SK-N-SH treated with all-trans-retinoic acid at 6 μM for 48 hours (cell line): ENCODE measurements around the gene TGFBR3.

Experiments
- ATAC-seq: fragments of 200-7000 bp; cut with Tn5 transposase; 3 replicates; pipeline ENCODE4 v1.9.1; 2020; ENCODE audit warnings: mild to moderate bottlenecking, moderate library complexity
- ARNTL ChIP-seq: fragments of 450-650 bp; formaldehyde crosslinking; IDR thresholded peaks from 2 replicates; pipeline ENCODE4 v1.5.0; 2020; ENCODE audit warnings: low read depth, mild to moderate bottlenecking, moderate library complexity, borderline replicate concordance
- BACH2 ChIP-seq: fragments of 250-450 bp; sonication (Bioruptor Pico); IDR thresholded peaks from 2 replicates; pipeline ENCODE4 v1.9.0; 2021; ENCODE audit warnings: mild to moderate bottlenecking, borderline replicate concordance
- CSDC2 ChIP-seq: fragments of 250-450 bp; sonication (Bioruptor Pico); IDR thresholded peaks from 2 replicates; pipeline ENCODE4 v1.5.0; 2020; ENCODE audit warnings: mild to moderate bottlenecking, moderate library complexity
- CSRNP3 ChIP-seq: fragments of 250-450 bp; sonication (Bioruptor Pico); IDR thresholded peaks from 2 replicates; pipeline ENCODE4 v1.5.1; 2021; ENCODE audit warnings: mild to moderate bottlenecking, moderate library complexity
- ESRRG ChIP-seq: fragments of 250-450 bp; sonication (Bioruptor Pico); IDR thresholded peaks from 2 replicates; pipeline ENCODE4 v1.6.1; 2021; ENCODE audit warnings: mild to moderate bottlenecking
- GLIS3 ChIP-seq: fragments of 250-450 bp; sonication (Bioruptor Pico); IDR thresholded peaks from 2 replicates; pipeline ENCODE4 v1.5.0; 2020; ENCODE audit warnings: mild to moderate bottlenecking, moderate library complexity
- ISL1 ChIP-seq: fragments of 250-450 bp; sonication (Bioruptor Pico); IDR thresholded peaks from 2 replicates; pipeline ENCODE4 v2.1.2; 2022; ENCODE audit warnings: mild to moderate bottlenecking, moderate library complexity
- OSR1 ChIP-seq: fragments of 250-450 bp; sonication (Bioruptor Pico); IDR thresholded peaks from 2 replicates; pipeline ENCODE4 v1.8.0; 2022; ENCODE audit warnings: moderate library complexity, mild to moderate bottlenecking, inconsistent platforms
- PATZ1 ChIP-seq: fragments of 250-450 bp; sonication (Bioruptor Pico); IDR thresholded peaks from 2 replicates; pipeline ENCODE4 v1.8.0; 2020; ENCODE audit warnings: mild to moderate bottlenecking, moderate library complexity, borderline replicate concordance
- PPARA ChIP-seq: fragments of 250-450 bp; sonication (Bioruptor Pico); IDR thresholded peaks from 2 replicates; pipeline ENCODE4 v1.5.0; 2020; ENCODE audit warnings: mild to moderate bottlenecking, borderline replicate concordance
- RARB ChIP-seq: fragments of 250-450 bp; sonication (Bioruptor Pico); IDR thresholded peaks from 2 replicates; pipeline ENCODE4 v1.8.0; 2021; ENCODE audit warnings: mild to moderate bottlenecking, moderate library complexity
- SNAI2 ChIP-seq: fragments of 250-450 bp; sonication (Bioruptor Pico); IDR thresholded peaks from 2 replicates; pipeline ENCODE4 v1.5.0; 2020; ENCODE audit warnings: mild to moderate bottlenecking, moderate library complexity
- TCF4 ChIP-seq: fragments of 250-450 bp; sonication (Bioruptor Pico); IDR thresholded peaks from 2 replicates; pipeline ENCODE4 v1.8.0; 2021; ENCODE audit warnings: mild to moderate bottlenecking, moderate library complexity, borderline replicate concordance
- TSHZ2 ChIP-seq: fragments of 250-450 bp; sonication (Bioruptor Pico); IDR thresholded peaks from 2 replicates; pipeline ENCODE4 v1.5.0; 2020; ENCODE audit warnings: mild to moderate bottlenecking, moderate library complexity
- ZC3H10 ChIP-seq: fragments of 250-450 bp; sonication (Bioruptor Pico); IDR thresholded peaks from 2 replicates; pipeline ENCODE4 v1.5.1; 2021; ENCODE audit warnings: mild to moderate bottlenecking, moderate library complexity
- ZFP3 ChIP-seq: fragments of 250-450 bp; sonication (Bioruptor Pico); IDR thresholded peaks from 2 replicates; pipeline ENCODE4 v1.5.0; 2020; ENCODE audit warnings: mild to moderate bottlenecking, moderate library complexity
- ZFP30 ChIP-seq: fragments of 450-650 bp; formaldehyde crosslinking; IDR thresholded peaks from 2 replicates; pipeline ENCODE4 v1.5.0; 2022; ENCODE audit warnings: mild to moderate bottlenecking, moderate library complexity
- ZNF565 ChIP-seq: fragments of 450-650 bp; formaldehyde crosslinking; conservative IDR thresholded peaks from 2 replicates; pipeline ENCODE4 v1.5.0; 2020; ENCODE audit warnings: low read depth, mild to moderate bottlenecking, moderate library complexity
- ZNF70 ChIP-seq: fragments of 450-650 bp; formaldehyde crosslinking; IDR thresholded peaks from 2 replicates; pipeline ENCODE4 v1.5.0; 2020; ENCODE audit warnings: mild to moderate bottlenecking, moderate library complexity
- ZNF8 ChIP-seq: fragments of 450-650 bp; formaldehyde crosslinking; IDR thresholded peaks from 2 replicates; pipeline ENCODE4 v1.5.0; 2020; ENCODE audit warnings: mild to moderate bottlenecking, moderate library complexity
- TF ChIP-seq, protein P1 (sequence below): fragments of 250-450 bp; sonication (Bioruptor Pico); IDR thresholded peaks from 2 replicates; pipeline ENCODE4 v1.5.1; 2020; ENCODE audit warnings: low read depth, mild to moderate bottlenecking, moderate library complexity
- TF ChIP-seq, protein P2 (sequence below): fragments of 250-450 bp; sonication (Bioruptor Pico); IDR thresholded peaks from 2 replicates; pipeline ENCODE4 v1.8.0; 2021; ENCODE audit warnings: low read depth, mild to moderate bottlenecking, moderate library complexity, borderline replicate concordance

Gene TGFBR3

GRCh38 chr1:91889717-91890459 lies 3.9 kb upstream of the TGFBR3 start:
- ATAC-seq: no peak

GRCh38 chr1:91885213-91885715 lies 687 bp downstream of the TGFBR3 start:
- no peak; the same call in 2 of the 3 replicates for ATAC-seq
- TF ChIP-seq ISL1: no peak
- no peak for TF ChIP-seq OSR1 (CRISPR knock-in tag)
- TF ChIP-seq ZNF8 (CRISPR knock-in tag): no peak
- TF ChIP-seq ZC3H10 (CRISPR knock-in tag): no peak
- no peak for TF ChIP-seq RARB (CRISPR knock-in tag)
- TF ChIP-seq, protein P1, sequence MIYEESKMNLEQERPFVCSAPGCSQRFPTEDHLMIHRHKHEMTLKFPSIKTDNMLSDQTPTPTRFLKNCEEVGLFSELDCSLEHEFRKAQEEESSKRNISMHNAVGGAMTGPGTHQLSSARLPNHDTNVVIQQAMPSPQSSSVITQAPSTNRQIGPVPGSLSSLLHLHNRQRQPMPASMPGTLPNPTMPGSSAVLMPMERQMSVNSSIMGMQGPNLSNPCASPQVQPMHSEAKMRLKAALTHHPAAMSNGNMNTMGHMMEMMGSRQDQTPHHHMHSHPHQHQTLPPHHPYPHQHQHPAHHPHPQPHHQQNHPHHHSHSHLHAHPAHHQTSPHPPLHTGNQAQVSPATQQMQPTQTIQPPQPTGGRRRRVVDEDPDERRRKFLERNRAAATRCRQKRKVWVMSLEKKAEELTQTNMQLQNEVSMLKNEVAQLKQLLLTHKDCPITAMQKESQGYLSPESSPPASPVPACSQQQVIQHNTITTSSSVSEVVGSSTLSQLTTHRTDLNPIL: no peak
- TF ChIP-seq ZFP3: no peak
- no peak for TF ChIP-seq TSHZ2
- TF ChIP-seq ARNTL (CRISPR knock-in tag): no peak
- no peak for TF ChIP-seq ESRRG
- TF ChIP-seq TCF4 (CRISPR knock-in tag): no peak
- TF ChIP-seq BACH2 (CRISPR knock-in tag): no peak

More at GRCh38 chr1:91889717-91890459, 3.9 kb upstream of the TGFBR3 start:
- TF ChIP-seq PATZ1 (CRISPR knock-in tag) (no peak), BACH2 (CRISPR knock-in tag) (no peak), ZFP30 (CRISPR knock-in tag) (no peak), CSRNP3 (no peak), ZNF565 (no peak), ZNF8 (CRISPR knock-in tag) (no peak), CSDC2 (CRISPR knock-in tag) (no peak), ZNF70 (no peak), ZFP3 (no peak), GLIS3 (CRISPR knock-in tag) (no peak), RARB (CRISPR knock-in tag) (no peak), SNAI2 (CRISPR knock-in tag) (no peak), ZC3H10 (CRISPR knock-in tag) (no peak), TSHZ2 (no peak), PPARA (no peak), TCF4 (CRISPR knock-in tag) (no peak), ISL1 (no peak), ESRRG (no peak)
- TF ChIP-seq, protein P2, sequence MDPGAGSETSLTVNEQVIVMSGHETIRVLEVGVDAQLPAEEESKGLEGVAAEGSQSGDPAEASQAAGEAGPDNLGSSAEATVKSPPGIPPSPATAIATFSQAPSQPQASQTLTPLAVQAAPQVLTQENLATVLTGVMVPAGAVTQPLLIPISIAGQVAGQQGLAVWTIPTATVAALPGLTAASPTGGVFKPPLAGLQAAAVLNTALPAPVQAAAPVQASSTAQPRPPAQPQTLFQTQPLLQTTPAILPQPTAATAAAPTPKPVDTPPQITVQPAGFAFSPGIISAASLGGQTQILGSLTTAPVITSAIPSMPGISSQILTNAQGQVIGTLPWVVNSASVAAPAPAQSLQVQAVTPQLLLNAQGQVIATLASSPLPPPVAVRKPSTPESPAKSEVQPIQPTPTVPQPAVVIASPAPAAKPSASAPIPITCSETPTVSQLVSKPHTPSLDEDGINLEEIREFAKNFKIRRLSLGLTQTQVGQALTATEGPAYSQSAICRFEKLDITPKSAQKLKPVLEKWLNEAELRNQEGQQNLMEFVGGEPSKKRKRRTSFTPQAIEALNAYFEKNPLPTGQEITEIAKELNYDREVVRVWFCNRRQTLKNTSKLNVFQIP (CRISPR knock-in tag): no peak
- TF ChIP-seq, all 23 proteins: peak for 0
